ENCODE measurements around the gene SELENOK. TPM values are rescaled to one million over a fixed set of nuclear protein-coding genes. Genes with fewer than 3 reads are reported as not detected.

SELENOK gene
- total RNA-seq, 1 donor from 2014 or later: 39.4 TPM

DNA sequence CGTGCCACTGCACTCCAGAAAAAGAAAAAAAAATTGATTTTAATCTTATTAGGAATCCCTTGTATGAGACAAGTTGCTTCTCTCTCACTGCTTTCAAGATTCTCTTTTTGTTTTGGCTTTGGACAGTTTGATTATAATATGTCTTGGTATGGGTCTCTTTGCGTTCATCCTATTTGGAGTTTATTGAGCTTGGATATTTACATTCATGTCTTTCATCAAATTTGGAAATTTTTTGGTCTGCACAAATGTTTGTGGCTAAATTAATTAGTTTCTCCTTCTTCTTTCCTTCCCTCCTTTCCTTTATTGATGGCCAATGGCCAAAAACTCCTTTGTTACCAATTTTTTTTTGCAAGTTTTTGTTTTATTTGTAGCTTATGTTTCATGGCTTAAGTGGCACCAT, 28.1 kb upstream of the SELENOK start:
- no peak for DNase-seq
- TF ChIP-seq, protein P1, sequence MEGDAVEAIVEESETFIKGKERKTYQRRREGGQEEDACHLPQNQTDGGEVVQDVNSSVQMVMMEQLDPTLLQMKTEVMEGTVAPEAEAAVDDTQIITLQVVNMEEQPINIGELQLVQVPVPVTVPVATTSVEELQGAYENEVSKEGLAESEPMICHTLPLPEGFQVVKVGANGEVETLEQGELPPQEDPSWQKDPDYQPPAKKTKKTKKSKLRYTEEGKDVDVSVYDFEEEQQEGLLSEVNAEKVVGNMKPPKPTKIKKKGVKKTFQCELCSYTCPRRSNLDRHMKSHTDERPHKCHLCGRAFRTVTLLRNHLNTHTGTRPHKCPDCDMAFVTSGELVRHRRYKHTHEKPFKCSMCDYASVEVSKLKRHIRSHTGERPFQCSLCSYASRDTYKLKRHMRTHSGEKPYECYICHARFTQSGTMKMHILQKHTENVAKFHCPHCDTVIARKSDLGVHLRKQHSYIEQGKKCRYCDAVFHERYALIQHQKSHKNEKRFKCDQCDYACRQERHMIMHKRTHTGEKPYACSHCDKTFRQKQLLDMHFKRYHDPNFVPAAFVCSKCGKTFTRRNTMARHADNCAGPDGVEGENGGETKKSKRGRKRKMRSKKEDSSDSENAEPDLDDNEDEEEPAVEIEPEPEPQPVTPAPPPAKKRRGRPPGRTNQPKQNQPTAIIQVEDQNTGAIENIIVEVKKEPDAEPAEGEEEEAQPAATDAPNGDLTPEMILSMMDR (IDR thresholded peaks at IDR 0.05; ENCODE audit: partially characterized antibody, unreplicated experiment): no peak
- Mint-ChIP-seq H3K9me3 (ENCODE audit: unreplicated experiment) (peaks cover 2% of the 10 kb centered on the region), H3K27me3 (ENCODE audit: unreplicated experiment) (peaks cover 1% of the 10 kb centered on the region), H3K4me3 (ENCODE audit: unreplicated experiment) (no peak overlapping the region), H3K4me1 (ENCODE audit: low read depth, unreplicated experiment) (no peaks in the 10 kb centered on the region), H3K36me3 (ENCODE audit: unreplicated experiment) (peaks cover 5% of the 10 kb centered on the region), H3K27ac (ENCODE audit: unreplicated experiment) (no peak overlapping the region)

DNA sequence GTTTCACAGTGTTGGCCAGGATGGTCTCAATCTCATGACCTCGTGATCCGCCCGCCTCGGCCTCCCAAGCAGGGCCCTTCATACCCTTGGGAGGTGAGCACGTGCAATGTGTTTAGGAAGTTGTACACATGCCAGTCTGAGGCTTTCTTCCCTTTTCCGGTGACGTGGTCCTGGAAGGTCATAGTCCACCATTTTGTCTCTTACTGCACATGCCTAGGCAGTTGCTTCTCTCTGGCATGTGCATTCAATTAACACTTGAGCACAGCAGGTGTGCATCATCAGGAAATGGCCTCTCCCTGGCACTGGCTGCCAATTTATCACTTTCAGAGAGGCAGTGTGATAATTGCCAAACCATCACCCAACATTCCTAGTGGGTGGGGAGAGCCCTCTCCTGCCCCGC, 21.7 kb upstream of the SELENOK start:
- DNase-seq: no peak
- Mint-ChIP-seq H3K4me3 (ENCODE audit: unreplicated experiment) (no peak overlapping the region), H3K36me3 (ENCODE audit: unreplicated experiment) (no peaks in the 10 kb centered on the region), H3K27ac (ENCODE audit: unreplicated experiment) (no peak overlapping the region), H3K9me3 (ENCODE audit: unreplicated experiment) (no peaks in the 10 kb centered on the region), H3K4me1 (ENCODE audit: low read depth, unreplicated experiment) (no peaks in the 10 kb centered on the region), H3K27me3 (ENCODE audit: unreplicated experiment) (no peaks in the 10 kb centered on the region)
- TF ChIP-seq, protein P1 (IDR thresholded peaks at IDR 0.05; ENCODE audit: partially characterized antibody, unreplicated experiment): no peak

GRCh38 chr3:53902711-53903110, 11.1 kb upstream of the SELENOK start:
- no peaks in the 10 kb centered on the region for H3K27me3 Mint-ChIP-seq (ENCODE audit: unreplicated experiment)
- no peak for DNase-seq
- H3K36me3 Mint-ChIP-seq (ENCODE audit: unreplicated experiment): peaks cover 6% of the 10 kb centered on the region
- TF ChIP-seq, protein P1 (IDR thresholded peaks at IDR 0.05; ENCODE audit: partially characterized antibody, unreplicated experiment): no peak
- no peaks in the 10 kb centered on the region for H3K9me3 Mint-ChIP-seq (ENCODE audit: unreplicated experiment)
- H3K4me1 Mint-ChIP-seq (ENCODE audit: low read depth, unreplicated experiment): no peaks in the 10 kb centered on the region
- no peak overlapping the region for H3K4me3 Mint-ChIP-seq (ENCODE audit: unreplicated experiment)
- H3K27ac Mint-ChIP-seq (ENCODE audit: unreplicated experiment): no peak overlapping the region

DNA sequence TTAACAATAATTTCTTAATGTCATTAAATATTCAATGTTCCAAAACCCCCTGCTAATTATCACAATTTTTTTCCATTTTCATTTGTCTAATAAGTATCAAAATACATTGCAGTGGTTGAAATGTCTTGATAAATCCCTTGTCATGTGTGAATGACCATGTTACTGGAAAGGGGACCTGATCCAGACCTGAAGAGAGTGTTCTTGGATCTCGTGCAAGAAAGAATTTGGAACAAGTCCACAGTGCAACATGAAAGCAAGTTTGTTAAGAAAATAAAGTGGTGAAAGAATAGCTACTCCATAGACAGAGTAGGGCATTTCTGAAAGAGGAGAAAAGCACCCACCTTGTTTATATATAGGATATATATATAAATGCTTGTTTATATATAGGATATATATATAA, 10.4 kb upstream of the SELENOK start:
- Mint-ChIP-seq H3K36me3 (ENCODE audit: unreplicated experiment) (peaks cover 6% of the 10 kb centered on the region), H3K9me3 (ENCODE audit: unreplicated experiment) (no peaks in the 10 kb centered on the region), H3K27ac (ENCODE audit: unreplicated experiment) (no peak overlapping the region), H3K27me3 (ENCODE audit: unreplicated experiment) (no peaks in the 10 kb centered on the region), H3K4me3 (ENCODE audit: unreplicated experiment) (no peak overlapping the region), H3K4me1 (ENCODE audit: low read depth, unreplicated experiment) (no peaks in the 10 kb centered on the region)
- no peak for DNase-seq
- TF ChIP-seq, protein P1 (IDR thresholded peaks at IDR 0.05; ENCODE audit: partially characterized antibody, unreplicated experiment): no peak

DNA sequence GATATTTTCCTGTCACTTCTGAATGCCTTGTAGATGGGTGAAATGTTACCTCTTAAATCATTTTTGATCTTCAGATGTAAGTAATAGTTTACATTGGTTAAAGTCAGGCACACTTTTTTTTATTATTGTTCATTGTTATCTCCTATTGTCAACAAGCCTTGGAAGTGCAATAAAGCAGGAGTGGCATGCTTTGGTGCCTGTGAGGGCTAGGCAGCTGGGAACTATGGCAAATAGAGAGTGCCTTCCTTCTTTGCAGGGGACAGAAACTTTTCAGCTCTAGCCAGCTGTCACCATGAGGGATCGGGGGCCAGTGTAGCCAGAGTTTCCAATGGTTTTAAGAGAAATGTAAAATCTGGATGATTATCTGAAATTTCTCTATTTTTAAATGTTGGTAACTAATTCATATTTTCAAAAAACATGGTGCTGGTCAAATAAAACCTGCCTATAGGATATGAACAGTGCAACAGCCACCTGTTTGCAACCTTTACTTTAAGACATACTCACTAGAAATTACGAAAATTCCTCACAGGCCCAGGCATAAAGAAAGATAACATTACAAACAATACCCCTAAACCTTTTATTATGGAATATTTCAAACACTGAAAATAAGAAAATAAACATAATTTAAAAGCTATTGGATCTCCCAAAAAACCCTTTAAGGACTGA, 9.1 kb upstream of the SELENOK start:
- no peak overlapping the region for H3K4me3 Mint-ChIP-seq (ENCODE audit: unreplicated experiment)
- no peaks in the 10 kb centered on the region for H3K9me3 Mint-ChIP-seq (ENCODE audit: unreplicated experiment)
- no peak for DNase-seq
- no peaks in the 10 kb centered on the region for H3K4me1 Mint-ChIP-seq (ENCODE audit: low read depth, unreplicated experiment)
- H3K36me3 Mint-ChIP-seq (ENCODE audit: unreplicated experiment): no peaks in the 10 kb centered on the region
- no peaks in the 10 kb centered on the region for H3K27me3 Mint-ChIP-seq (ENCODE audit: unreplicated experiment)
- TF ChIP-seq, protein P1 (IDR thresholded peaks at IDR 0.05; ENCODE audit: partially characterized antibody, unreplicated experiment): no peak
- no peak overlapping the region for H3K27ac Mint-ChIP-seq (ENCODE audit: unreplicated experiment)

All from glutamatergic neuron (in vitro differentiated cells).